Vagina (tissue), 2 donors: ENCODE results near the gene LECT2. TPM values are rescaled to one million over a fixed set of nuclear protein-coding genes. Genes with fewer than 3 reads are reported as not detected.
A peak's percentile ranks its signal among the peaks of the same experiment; 100 is the strongest.

Experiments used
- DNase-seq, 2 donors: peaks; one replicate each; pipeline ENCODE4 v3.0.0-alpha.2; 2017; ENCODE audit errors: extremely low spot score in 2 of 2
- H3K27ac ChIP-seq: fragments of 200-600 bp; sonication (generic); one replicate; pipeline ENCODE4 v1.5.1; 2019
- H3K27me3 ChIP-seq: fragments of 200-600 bp; sonication (generic); one replicate; pipeline ENCODE4 v1.5.1; 2019
- H3K36me3 ChIP-seq, 2 donors: fragments of 200-600 bp; sonication (generic); one replicate each; pipeline ENCODE4 v1.5.1; 2017 to 2019
- H3K4me1 ChIP-seq: fragments of 200-600 bp; sonication (generic); one replicate; pipeline ENCODE4 v1.5.1; 2019
- H3K4me3 ChIP-seq, 2 donors: fragments of 200-600 bp; sonication (generic); 1 replicate in 1 of 2; 2 replicates in 1 of 2; pipeline ENCODE4 v1.5.1; 2016 to 2019
- H3K9me3 ChIP-seq: fragments of 200-600 bp; sonication (generic); one replicate; pipeline ENCODE4 v1.5.1; 2019
- POLR2A ChIP-seq, 2 donors: fragments of 450-650 bp; IDR thresholded peaks; one replicate each; pipeline ENCODE4 v1.6.1; 2017; ENCODE audit warnings: antibody characterized with exemption in 2 of 2, mild to moderate bottlenecking in 2 of 2, moderate library complexity in 2 of 2
- POLR2AphosphoS5 ChIP-seq, 2 donors: sonication (generic); formaldehyde crosslinking; IDR thresholded peaks; one replicate each; pipeline ENCODE4 v1.9.0; 2017; ENCODE audit warnings: antibody characterized with exemption in 2 of 2, mild to moderate bottlenecking in 2 of 2, low read depth in 1 of 2; ENCODE audit not compliant: insufficient read depth in 1 of 2
- intact Hi-C: fragments of 100-400 bp; cut with DNase I; formaldehyde crosslinking; loops from one replicate; pipeline ENCODE4 v1.15.1; 2023
- total RNA-seq: library from RNA; depleted of rRNA; stranded (reverse); fragments of >200 nt; gene quantifications from one replicate; pipeline ENCODE4 v1.2.3, GENCODE V29; 2016
- TF ChIP-seq, protein P1 (sequence below), 3 experiments: fragments of 450-650 bp in 2 of 3; fragments of 200-600 bp in 1 of 3; sonication (generic) in 1 of 3; IDR thresholded peaks; one replicate each; pipeline ENCODE4 v1.5.1; 2017 to 2019; ENCODE audit warnings: antibody characterized with exemption in 3 of 3, mild to moderate bottlenecking in 2 of 3, moderate library complexity in 2 of 3

The LECT2 gene
- total RNA-seq, 1 donor from 2014 or later: not detected

- Histone ChIP-seq H3K4me1 (peaks cover 21% of the 10 kb centered on the region), H3K9me3 (no peaks in the 10 kb centered on the region), H3K4me3 (no peak overlapping the region), H3K36me3 (no peaks in the 10 kb centered on the region), H3K27ac (no peak overlapping the region), H3K27me3 (no peaks in the 10 kb centered on the region)
- intact Hi-C loops: no loop called here
- DNase-seq: no peak
- no peak for TF ChIP-seq POLR2A (IDR thresholded peaks at IDR 0.05)
- no peak for TF ChIP-seq POLR2AphosphoS5 (IDR thresholded peaks at IDR 0.05; ENCODE audit: insufficient read depth in 1 of 2, low read depth in 1 of 2)
- TF ChIP-seq, protein P1, sequence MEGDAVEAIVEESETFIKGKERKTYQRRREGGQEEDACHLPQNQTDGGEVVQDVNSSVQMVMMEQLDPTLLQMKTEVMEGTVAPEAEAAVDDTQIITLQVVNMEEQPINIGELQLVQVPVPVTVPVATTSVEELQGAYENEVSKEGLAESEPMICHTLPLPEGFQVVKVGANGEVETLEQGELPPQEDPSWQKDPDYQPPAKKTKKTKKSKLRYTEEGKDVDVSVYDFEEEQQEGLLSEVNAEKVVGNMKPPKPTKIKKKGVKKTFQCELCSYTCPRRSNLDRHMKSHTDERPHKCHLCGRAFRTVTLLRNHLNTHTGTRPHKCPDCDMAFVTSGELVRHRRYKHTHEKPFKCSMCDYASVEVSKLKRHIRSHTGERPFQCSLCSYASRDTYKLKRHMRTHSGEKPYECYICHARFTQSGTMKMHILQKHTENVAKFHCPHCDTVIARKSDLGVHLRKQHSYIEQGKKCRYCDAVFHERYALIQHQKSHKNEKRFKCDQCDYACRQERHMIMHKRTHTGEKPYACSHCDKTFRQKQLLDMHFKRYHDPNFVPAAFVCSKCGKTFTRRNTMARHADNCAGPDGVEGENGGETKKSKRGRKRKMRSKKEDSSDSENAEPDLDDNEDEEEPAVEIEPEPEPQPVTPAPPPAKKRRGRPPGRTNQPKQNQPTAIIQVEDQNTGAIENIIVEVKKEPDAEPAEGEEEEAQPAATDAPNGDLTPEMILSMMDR (IDR thresholded peaks at IDR 0.05): no peak
These were observed 39.3 kb upstream of the LECT2 start for GRCh38 chr5:135993880-135994636.

DNA sequence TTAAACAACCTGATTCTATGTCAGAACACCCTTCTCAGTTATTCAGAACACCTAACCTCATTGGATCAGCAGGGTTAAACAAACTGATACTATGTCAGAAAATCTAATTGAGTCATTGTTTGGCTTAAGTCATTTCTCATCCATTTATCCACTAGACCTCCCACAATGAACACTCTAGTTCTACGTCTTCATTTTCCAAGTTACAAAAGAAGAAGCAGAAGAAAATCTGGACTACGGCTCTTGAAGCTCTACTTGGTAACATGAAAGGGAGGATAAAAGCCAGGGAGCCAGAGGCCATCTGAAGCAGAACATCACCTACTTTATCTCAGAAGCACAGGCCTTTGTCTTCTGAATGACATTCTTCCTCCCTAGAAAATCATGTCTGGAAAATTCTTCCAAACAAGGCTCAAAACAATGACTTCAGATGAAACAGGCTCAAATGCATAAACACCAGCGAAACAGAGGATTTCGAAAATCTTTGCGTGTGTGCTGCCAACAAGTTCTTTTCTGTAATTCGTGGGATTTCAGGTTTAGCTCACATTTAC is 38.6 kb upstream of the LECT2 start:
- Histone ChIP-seq H3K9me3 (no peaks in the 10 kb centered on the region), H3K27ac (peak overlapping the region; percentile 40), H3K4me3 (no peak overlapping the region), H3K4me1 (peaks cover 21% of the 10 kb centered on the region), H3K36me3 (no peaks in the 10 kb centered on the region), H3K27me3 (no peaks in the 10 kb centered on the region)
- DNase-seq: no peak
- TF ChIP-seq POLR2A (IDR thresholded peaks at IDR 0.05): no peak
- TF ChIP-seq, protein P1 (IDR thresholded peaks at IDR 0.05): no peak
- TF ChIP-seq POLR2AphosphoS5 (IDR thresholded peaks at IDR 0.05; ENCODE audit: insufficient read depth in 1 of 2, low read depth in 1 of 2): no peak
- intact Hi-C loops: no loop called here

DNA sequence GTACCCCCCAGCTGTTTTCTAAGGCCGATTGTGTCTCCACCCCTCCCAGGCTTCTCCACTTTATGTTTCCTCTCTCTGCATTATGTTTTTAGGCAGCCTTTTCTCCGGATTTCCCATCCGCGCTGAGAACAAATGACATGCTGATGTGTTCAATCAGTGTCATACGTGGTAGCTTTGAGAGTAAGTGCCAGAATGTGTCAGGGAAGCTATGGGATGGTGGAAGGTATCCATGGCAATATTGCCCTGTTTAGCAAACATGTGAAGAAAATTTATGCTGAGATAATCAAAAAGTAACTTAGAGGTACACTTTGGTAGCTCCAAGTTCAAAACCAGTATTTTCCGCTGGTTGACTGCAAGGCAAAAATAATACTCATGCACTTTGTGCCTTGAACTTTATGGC is 36.6 kb upstream of the LECT2 start:
- H3K4me3 ChIP-seq: no peak overlapping the region
- no peaks in the 10 kb centered on the region for H3K36me3 ChIP-seq
- peaks cover 21% of the 10 kb centered on the region for H3K4me1 ChIP-seq
- intact Hi-C loops: no loop called here
- no peak for TF ChIP-seq POLR2A (IDR thresholded peaks at IDR 0.05)
- TF ChIP-seq, protein P1 (IDR thresholded peaks at IDR 0.05): no peak
- no peak for TF ChIP-seq POLR2AphosphoS5 (IDR thresholded peaks at IDR 0.05; ENCODE audit: insufficient read depth in 1 of 2, low read depth in 1 of 2)
- DNase-seq: no peak
- H3K27ac ChIP-seq: no peak overlapping the region
- H3K27me3 ChIP-seq: no peaks in the 10 kb centered on the region
- no peaks in the 10 kb centered on the region for H3K9me3 ChIP-seq

DNA sequence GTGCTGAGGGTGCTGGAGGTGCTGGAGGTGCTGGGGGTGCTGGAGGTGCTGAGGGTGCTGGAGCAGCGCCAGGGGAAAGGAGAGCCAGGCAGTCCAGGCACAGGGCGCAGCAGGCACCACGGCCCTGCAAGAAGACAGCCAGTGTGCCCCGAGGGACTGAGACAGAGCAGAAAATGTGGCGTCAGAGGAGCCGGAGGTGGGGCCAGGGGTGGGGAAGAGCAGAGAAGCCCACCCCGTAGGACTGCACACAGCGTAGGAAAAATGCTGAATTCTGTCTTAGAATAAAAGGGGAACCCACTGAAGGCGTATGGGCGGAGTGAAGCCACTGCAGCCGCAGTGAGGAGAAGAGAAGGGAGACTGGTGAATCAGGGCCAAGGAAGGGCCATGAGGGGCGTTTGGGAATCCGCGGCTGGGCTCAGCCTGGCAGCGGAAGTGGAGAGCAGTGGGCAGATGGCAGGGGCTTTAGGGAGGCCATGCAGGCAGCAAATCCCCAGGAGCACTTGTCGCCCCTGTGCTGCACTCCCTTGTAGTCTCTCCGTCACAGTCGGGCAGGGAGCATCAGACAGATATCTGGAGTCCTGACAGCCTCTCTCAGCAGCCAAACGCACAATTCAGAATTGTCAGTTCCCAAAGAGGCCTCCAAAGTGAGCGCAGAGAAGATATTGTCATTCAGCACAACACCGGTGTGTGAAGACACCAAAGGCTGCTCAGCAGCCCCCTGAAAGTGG is 35.9 kb upstream of the LECT2 start:
- Histone ChIP-seq H3K36me3 (no peaks in the 10 kb centered on the region), H3K4me3 (no peak overlapping the region), H3K27ac (no peak overlapping the region), H3K4me1 (peaks cover 21% of the 10 kb centered on the region), H3K27me3 (no peaks in the 10 kb centered on the region), H3K9me3 (no peaks in the 10 kb centered on the region)
- TF ChIP-seq, protein P1 (IDR thresholded peaks at IDR 0.05): no peak
- TF ChIP-seq POLR2AphosphoS5 (IDR thresholded peaks at IDR 0.05; ENCODE audit: insufficient read depth in 1 of 2, low read depth in 1 of 2) (no peak), POLR2A (IDR thresholded peaks at IDR 0.05) (no peak)
- intact Hi-C loops: no loop called here
- no peak for DNase-seq
